Activated CD4-positive, alpha-beta memory T cell treated with anti-CD3 and anti-CD28 coated beads for 36 hours (primary cell): ENCODE results near the gene UVSSA. TPM values are rescaled to one million over a fixed set of nuclear protein-coding genes. Genes with fewer than 3 reads are reported as not detected.

ENCODE experiments used
- CTCF ChIA-PET: fragments of 350-600 bp; sonication (Branson Sonifier 250); formaldehyde crosslinking; loops from one replicate; lab custom pipeline; 2021; ENCODE audit warnings: antibody characterized with exemption, inconsistent platforms; lab: Charles Lee
- POLR2A ChIA-PET: fragments of 350-600 bp; sonication (Branson Sonifier 250); formaldehyde crosslinking; loops from one replicate; lab custom pipeline; 2021; ENCODE audit warnings: antibody characterized with exemption; lab: Charles Lee
- DNase-seq: peaks from one replicate; pipeline ENCODE4 v3.0.0-alpha.2; 2020
- H3K27ac Mint-ChIP-seq: one replicate; pipeline ENCODE4 v1.8.0; 2021; ENCODE audit warnings: mixed read lengths
- H3K27me3 Mint-ChIP-seq: one replicate; pipeline ENCODE4 v1.8.0; 2021; ENCODE audit warnings: mixed read lengths
- H3K36me3 Mint-ChIP-seq: one replicate; pipeline ENCODE4 v1.8.0; 2021; ENCODE audit warnings: mixed read lengths
- H3K4me1 Mint-ChIP-seq: one replicate; pipeline ENCODE4 v1.8.0; 2021; ENCODE audit warnings: low read depth, mixed read lengths
- H3K4me3 Mint-ChIP-seq: one replicate; pipeline ENCODE4 v1.8.0; 2021; ENCODE audit warnings: mild to moderate bottlenecking, mixed read lengths
- H3K9me3 Mint-ChIP-seq: one replicate; pipeline ENCODE4 v1.8.0; 2021; ENCODE audit warnings: mixed read lengths
- intact Hi-C: fragments of 100-400 bp; cut with micrococcal nuclease; formaldehyde crosslinking; loops from one replicate; pipeline ENCODE4 v1.15.1; 2023
- total RNA-seq, 2 experiments: library from RNA; stranded (reverse); gene quantifications; one replicate each; pipeline ENCODE4 v1.2.3, GENCODE V29; 2021

Gene UVSSA
- total RNA-seq, 2 experiments from 2014 or later = 20.2 to 21.5 TPM

- no peak overlapping the region for H3K4me3 Mint-ChIP-seq
- peaks cover 5% of the 10 kb centered on the region for H3K9me3 Mint-ChIP-seq
- H3K27ac Mint-ChIP-seq = no peak overlapping the region
- no peaks in the 10 kb centered on the region for H3K36me3 Mint-ChIP-seq
- H3K27me3 Mint-ChIP-seq = peaks cover 31% of the 10 kb centered on the region
- POLR2A ChIA-PET = no interaction called here
- CTCF ChIA-PET = no interaction called here
- peak; percentile 8 for DNase-seq
- intact Hi-C loops = no loop called here
- H3K4me1 Mint-ChIP-seq = no peaks in the 10 kb centered on the region
Measured at GRCh38 chr4:1402021-1402515, 55.1 kb downstream of the UVSSA start.

GRCh38 chr4:1402516-1403091, 55.6 kb downstream of the UVSSA start:
- ChIA-PET POLR2A (no interaction called here), CTCF (no interaction called here)
- intact Hi-C loops = no loop called here
- peak; percentile 8 for DNase-seq
- Mint-ChIP-seq H3K27ac (no peak overlapping the region), H3K27me3 (peaks cover 36% of the 10 kb centered on the region), H3K4me3 (no peak overlapping the region), H3K9me3 (peaks cover 5% of the 10 kb centered on the region), H3K36me3 (no peaks in the 10 kb centered on the region), H3K4me1 (peaks cover 2% of the 10 kb centered on the region)

GRCh38 chr4:1403177-1403583, 56.2 kb downstream of the UVSSA start:
- peaks cover 5% of the 10 kb centered on the region for H3K9me3 Mint-ChIP-seq
- ChIA-PET POLR2A (no interaction called here), CTCF (no interaction called here)
- no peak overlapping the region for H3K4me3 Mint-ChIP-seq
- peaks cover 2% of the 10 kb centered on the region for H3K4me1 Mint-ChIP-seq
- peak; percentile 8 for DNase-seq
- intact Hi-C loops = no loop called here
- peaks cover 39% of the 10 kb centered on the region for H3K27me3 Mint-ChIP-seq
- no peaks in the 10 kb centered on the region for H3K36me3 Mint-ChIP-seq
- H3K27ac Mint-ChIP-seq = no peak overlapping the region

- intact Hi-C loops = no loop called here
- H3K27me3 Mint-ChIP-seq = peaks cover 46% of the 10 kb centered on the region
- no peaks in the 10 kb centered on the region for H3K36me3 Mint-ChIP-seq
- peaks cover 2% of the 10 kb centered on the region for H3K9me3 Mint-ChIP-seq
- CTCF ChIA-PET = no interaction called here
- no peak for DNase-seq
- POLR2A ChIA-PET = no interaction called here
- H3K4me3 Mint-ChIP-seq = no peak overlapping the region
- H3K4me1 Mint-ChIP-seq = peaks cover 2% of the 10 kb centered on the region
- no peak overlapping the region for H3K27ac Mint-ChIP-seq
Measured at GRCh38 chr4:1403591-1404572, 56.9 kb downstream of the UVSSA start.

- intact Hi-C loops = no loop called here
- H3K27me3 Mint-ChIP-seq = peaks cover 52% of the 10 kb centered on the region
Measured at GRCh38 chr4:1404573-1405253, 57.7 kb downstream of the UVSSA start.

GRCh38 chr4:1405254-1405635, 58.2 kb downstream of the UVSSA start:
- no peaks in the 10 kb centered on the region for H3K36me3 Mint-ChIP-seq
- ChIA-PET POLR2A (no interaction called here), CTCF (no interaction called here)
- H3K27me3 Mint-ChIP-seq = peaks cover 52% of the 10 kb centered on the region
- intact Hi-C loops = no loop called here
- no peak overlapping the region for H3K4me3 Mint-ChIP-seq
- H3K9me3 Mint-ChIP-seq = no peaks in the 10 kb centered on the region
- H3K27ac Mint-ChIP-seq = no peak overlapping the region
- H3K4me1 Mint-ChIP-seq = peaks cover 2% of the 10 kb centered on the region
- DNase-seq = no peak

More at GRCh38 chr4:1404573-1405253, 57.7 kb downstream of the UVSSA start:
- Mint-ChIP-seq H3K36me3 (no peaks in the 10 kb centered on the region), H3K9me3 (no peaks in the 10 kb centered on the region), H3K27ac (no peak overlapping the region), H3K4me1 (peaks cover 2% of the 10 kb centered on the region), H3K4me3 (no peak overlapping the region)
- CTCF ChIA-PET = no interaction called here
- no peak for DNase-seq
- POLR2A ChIA-PET = no interaction called here

- Mint-ChIP-seq H3K4me3 (no peak overlapping the region), H3K36me3 (no peaks in the 10 kb centered on the region), H3K27ac (no peak overlapping the region), H3K27me3 (peaks cover 52% of the 10 kb centered on the region), H3K9me3 (no peaks in the 10 kb centered on the region), H3K4me1 (peaks cover 2% of the 10 kb centered on the region)
- ChIA-PET POLR2A (no interaction called here), CTCF (no interaction called here)
- intact Hi-C loops = no loop called here
- DNase-seq = no peak
Measured at GRCh38 chr4:1405636-1406393, 58.8 kb downstream of the UVSSA start.

- Mint-ChIP-seq H3K4me1 (peaks cover 2% of the 10 kb centered on the region), H3K27me3 (peaks cover 57% of the 10 kb centered on the region), H3K4me3 (no peak within 1 kb of the TSS), H3K36me3 (no peaks in the 10 kb centered on the region), H3K27ac (no peak within 1 kb of the TSS), H3K9me3 (no peaks in the 10 kb centered on the region)
- DNase-seq = no peak
- CTCF ChIA-PET = no interaction called here
- POLR2A ChIA-PET = no interaction called here
- intact Hi-C loops = no loop called here
Measured at GRCh38 chr4:1406394-1406980, 59.5 kb downstream of the UVSSA start, which contains the start of gene NKX1-1. Gene NKX1-1, minus strand, starts transcription at chr4:1406442. Its CDS starts 0 bp downstream, at chr4:1406442.

GRCh38 chr4:1406981-1407656, 60.1 kb downstream of the UVSSA start:
- peaks cover 56% of the 10 kb centered on the region for H3K27me3 Mint-ChIP-seq

GRCh38 chr4:1407657-1408333, 60.8 kb downstream of the UVSSA start:
- Mint-ChIP-seq H3K27me3 (peaks cover 56% of the 10 kb centered on the region), H3K36me3 (no peaks in the 10 kb centered on the region), H3K4me1 (peaks cover 2% of the 10 kb centered on the region), H3K9me3 (no peaks in the 10 kb centered on the region), H3K4me3 (no peak overlapping the region), H3K27ac (no peak overlapping the region)
- intact Hi-C loops = no loop called here
- DNase-seq = no peak
- ChIA-PET POLR2A (no interaction called here), CTCF (no interaction called here)

More at GRCh38 chr4:1406981-1407656, 60.1 kb downstream of the UVSSA start:
- Mint-ChIP-seq H3K36me3 (no peaks in the 10 kb centered on the region), H3K4me1 (peaks cover 2% of the 10 kb centered on the region), H3K4me3 (no peak overlapping the region), H3K27ac (no peak overlapping the region), H3K9me3 (no peaks in the 10 kb centered on the region)
- CTCF ChIA-PET = no interaction called here
- POLR2A ChIA-PET = no interaction called here
- no peak for DNase-seq
- intact Hi-C loops = no loop called here
